Esophagus squamous epithelium (tissue), 5 donors: ENCODE data around the gene PTPRM. TPM values are rescaled to one million over a fixed set of nuclear protein-coding genes. Genes with fewer than 3 reads are reported as not detected.

Experiments
- DNase-seq: peaks from one replicate; lab custom pipeline; 2025; lab: John Stamatoyannopoulos, UW
- H3K27ac ChIP-seq, 4 donors: fragments of 200-600 bp; sonication (generic); one replicate each; pipeline ENCODE4 v1.5.1; 2016 to 2019; ENCODE audit warnings: mild to moderate bottlenecking in 1 of 4
- H3K27me3 ChIP-seq, 4 donors: fragments of 200-600 bp; sonication (generic); 1 replicate in 3 of 4; 2 replicates in 1 of 4; pipeline versions ENCODE4 v1.5.1 to v1.6.0; 2017 to 2021; ENCODE audit warnings: antibody characterized with exemption in 1 of 4
- H3K36me3 ChIP-seq, 3 donors: fragments of 200-600 bp; sonication (generic); one replicate each; pipeline ENCODE4 v1.5.1; 2016 to 2019
- H3K4me1 ChIP-seq, 3 donors: fragments of 200-600 bp; sonication (generic); one replicate each; pipeline ENCODE4 v1.5.1; 2017 to 2019
- H3K4me3 ChIP-seq, 4 donors: fragments of 200-600 bp; sonication (generic); 1 replicate in 3 of 4; 2 replicates in 1 of 4; pipeline ENCODE4 v1.5.1; 2016 to 2019; ENCODE audit warnings: mild to moderate bottlenecking in 2 of 4, moderate library complexity in 1 of 4
- H3K9me3 ChIP-seq, 3 donors: fragments of 200-600 bp; sonication (generic); one replicate each; pipeline ENCODE4 v1.5.1; 2016 to 2019
- POLR2A ChIP-seq, 4 donors: fragments of 450-650 bp; IDR thresholded peaks; one replicate each; pipeline ENCODE4 v1.6.1; 2017; ENCODE audit warnings: antibody characterized with exemption in 4 of 4, mild to moderate bottlenecking in 4 of 4, moderate library complexity in 3 of 4
- WGBS, 2 donors: methylation state at CpG; one replicate each; pipeline ENCODE4 v1.1.5; 2018; 5-methylcytosine and 5-hydroxymethylcytosine counted together
- intact Hi-C: fragments of 100-400 bp; cut with DNase I; formaldehyde crosslinking; loops from one replicate; pipeline ENCODE4 v1.15.0; 2022
- total RNA-seq, 4 donors: library from RNA; depleted of rRNA; stranded (reverse); fragments of >200 nt; gene quantifications; one replicate each; pipeline ENCODE4 v1.1.0, GENCODE V29; 2016
- TF ChIP-seq, protein P1 (sequence below), 6 experiments: fragments of 450-650 bp in 4 of 6; fragments of 200-600 bp in 2 of 6; sonication (generic) in 2 of 6; IDR thresholded peaks; one replicate each; pipeline ENCODE4 v1.5.1; 2016 to 2019; ENCODE audit warnings: antibody characterized with exemption in 6 of 6, mild to moderate bottlenecking in 4 of 6, moderate library complexity in 4 of 6
- donor health status: DM: yes; HTN: yes; CAD: no.

PTPRM gene
- total RNA-seq, 4 donors from 2014 or later = 6.5 to 38.7 (median 11.1) TPM

DNA sequence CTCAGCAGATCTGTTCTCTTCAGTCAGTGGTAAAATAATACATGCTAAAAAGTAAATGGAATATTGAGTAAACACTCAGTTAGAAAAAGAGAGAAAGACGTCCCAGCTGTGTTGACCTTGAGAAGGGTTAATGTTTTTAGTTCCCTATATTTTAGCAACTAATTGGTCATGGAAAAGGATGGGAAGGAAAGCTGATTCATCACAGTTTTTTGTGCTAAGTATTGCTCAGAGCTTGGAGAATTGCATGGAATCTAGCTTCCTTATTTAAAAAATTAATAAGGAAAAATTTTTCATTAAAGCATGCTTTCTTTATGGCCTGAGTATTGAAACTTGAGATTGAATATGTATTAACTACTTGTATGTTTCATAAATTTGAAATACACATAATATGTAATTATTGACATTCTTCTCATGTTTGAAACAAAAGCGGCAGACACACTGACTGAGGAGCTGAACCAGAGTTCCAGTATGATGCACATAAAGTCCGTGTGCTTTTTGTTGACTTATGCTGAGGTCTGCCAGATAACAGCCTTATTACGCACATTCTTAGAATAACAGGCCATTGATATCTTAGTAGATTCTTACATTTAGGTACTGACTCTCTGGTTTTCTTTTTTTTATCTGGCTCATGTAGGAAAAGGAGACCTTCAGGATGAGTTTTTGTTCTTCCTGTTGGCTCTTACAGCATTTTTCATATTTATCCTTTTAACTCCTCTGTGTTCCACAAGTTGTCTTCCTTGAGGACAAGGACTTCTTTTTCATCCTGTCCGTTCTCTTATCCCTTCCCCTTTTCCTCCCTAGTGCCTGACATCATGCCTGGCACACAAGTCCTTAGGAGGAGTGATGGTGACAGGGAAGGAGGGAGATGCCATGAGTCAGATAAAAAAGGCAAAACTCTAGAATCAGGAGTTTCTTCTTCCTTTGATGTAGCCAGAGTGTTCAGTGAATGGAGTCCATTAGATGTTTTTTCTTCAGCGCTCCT, 194.1 kb downstream of the PTPRM start:
- DNase-seq = no peak
- H3K27ac ChIP-seq = no peak overlapping the region
- no peaks in the 10 kb centered on the region for H3K27me3 ChIP-seq
- H3K9me3 ChIP-seq = no peaks in the 10 kb centered on the region
- WGBS, 2 donors = 74 to 77% methylated on average over 6 of the region's 6 CpGs
- intact Hi-C loops = no loop called here
- no peak for TF ChIP-seq POLR2A (IDR thresholded peaks at IDR 0.05)
- TF ChIP-seq, protein P1, sequence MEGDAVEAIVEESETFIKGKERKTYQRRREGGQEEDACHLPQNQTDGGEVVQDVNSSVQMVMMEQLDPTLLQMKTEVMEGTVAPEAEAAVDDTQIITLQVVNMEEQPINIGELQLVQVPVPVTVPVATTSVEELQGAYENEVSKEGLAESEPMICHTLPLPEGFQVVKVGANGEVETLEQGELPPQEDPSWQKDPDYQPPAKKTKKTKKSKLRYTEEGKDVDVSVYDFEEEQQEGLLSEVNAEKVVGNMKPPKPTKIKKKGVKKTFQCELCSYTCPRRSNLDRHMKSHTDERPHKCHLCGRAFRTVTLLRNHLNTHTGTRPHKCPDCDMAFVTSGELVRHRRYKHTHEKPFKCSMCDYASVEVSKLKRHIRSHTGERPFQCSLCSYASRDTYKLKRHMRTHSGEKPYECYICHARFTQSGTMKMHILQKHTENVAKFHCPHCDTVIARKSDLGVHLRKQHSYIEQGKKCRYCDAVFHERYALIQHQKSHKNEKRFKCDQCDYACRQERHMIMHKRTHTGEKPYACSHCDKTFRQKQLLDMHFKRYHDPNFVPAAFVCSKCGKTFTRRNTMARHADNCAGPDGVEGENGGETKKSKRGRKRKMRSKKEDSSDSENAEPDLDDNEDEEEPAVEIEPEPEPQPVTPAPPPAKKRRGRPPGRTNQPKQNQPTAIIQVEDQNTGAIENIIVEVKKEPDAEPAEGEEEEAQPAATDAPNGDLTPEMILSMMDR (IDR thresholded peaks at IDR 0.05) = no peak
- H3K36me3 ChIP-seq = no peaks in the 10 kb centered on the region
- H3K4me1 ChIP-seq = no peaks in the 10 kb centered on the region
- H3K4me3 ChIP-seq = no peak overlapping the region

DNA sequence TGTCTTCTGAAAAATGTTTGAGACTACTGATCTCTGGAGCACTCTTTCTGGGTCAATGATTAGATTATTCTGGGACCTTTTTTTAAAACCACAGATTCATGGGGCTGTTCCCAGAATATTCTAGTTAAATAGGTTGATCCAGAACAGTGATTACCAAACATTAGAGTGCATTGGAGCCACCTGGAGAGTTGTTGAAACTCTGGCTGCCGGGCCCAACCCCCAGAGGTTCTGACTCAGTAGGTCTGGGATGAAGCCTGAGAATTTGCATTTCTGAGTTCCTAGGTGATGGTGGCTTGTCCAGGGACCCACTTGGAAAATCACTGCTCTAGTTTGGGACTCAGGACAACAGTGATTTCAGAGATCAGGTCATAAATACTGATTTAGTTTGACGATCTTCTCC, 197.3 kb downstream of the PTPRM start:
- no peak for TF ChIP-seq POLR2A (IDR thresholded peaks at IDR 0.05)
- TF ChIP-seq, protein P1 (IDR thresholded peaks at IDR 0.05) = no peak
- intact Hi-C loops = no loop called here
- no peak overlapping the region for H3K4me3 ChIP-seq
- no peaks in the 10 kb centered on the region for H3K9me3 ChIP-seq
- no peak for DNase-seq
- WGBS, 2 donors = 72 to 90% methylated on average over 2 of the region's 2 CpGs
- no peaks in the 10 kb centered on the region for H3K4me1 ChIP-seq
- H3K27me3 ChIP-seq = no peaks in the 10 kb centered on the region
- no peak overlapping the region for H3K27ac ChIP-seq
- H3K36me3 ChIP-seq = no peaks in the 10 kb centered on the region

DNA sequence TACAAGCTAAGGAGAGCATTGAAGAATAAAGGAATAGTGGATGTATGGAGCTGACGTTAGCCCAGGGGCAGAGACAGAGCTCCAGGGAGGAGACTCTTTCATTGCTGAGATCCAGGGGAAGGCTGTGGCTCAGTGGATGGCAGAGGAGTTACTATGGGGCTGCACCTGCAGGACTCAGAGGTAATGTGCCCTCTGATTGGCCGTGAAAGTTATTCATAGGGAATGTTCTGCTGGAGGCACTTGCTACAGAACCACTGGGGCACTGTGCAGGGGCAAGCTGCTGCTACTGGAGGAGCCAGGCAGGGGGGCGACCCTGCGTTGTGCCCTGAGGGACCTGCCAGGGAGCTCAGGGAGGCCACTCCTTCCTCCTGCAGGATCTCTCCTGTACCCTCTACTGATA, 199.2 kb downstream of the PTPRM start:
- H3K4me1 ChIP-seq = no peaks in the 10 kb centered on the region
- no peaks in the 10 kb centered on the region for H3K9me3 ChIP-seq
- no peaks in the 10 kb centered on the region for H3K27me3 ChIP-seq
- intact Hi-C loops = no loop called here
- 70 to 82% methylated on average over 3 to 4 of the region's 4 CpGs for WGBS, 2 donors
- H3K36me3 ChIP-seq = no peaks in the 10 kb centered on the region
- DNase-seq = no peak
- no peak overlapping the region for H3K4me3 ChIP-seq
- H3K27ac ChIP-seq = no peak overlapping the region
- TF ChIP-seq, protein P1 (IDR thresholded peaks at IDR 0.05) = no peak
- TF ChIP-seq POLR2A (IDR thresholded peaks at IDR 0.05) = no peak

DNA sequence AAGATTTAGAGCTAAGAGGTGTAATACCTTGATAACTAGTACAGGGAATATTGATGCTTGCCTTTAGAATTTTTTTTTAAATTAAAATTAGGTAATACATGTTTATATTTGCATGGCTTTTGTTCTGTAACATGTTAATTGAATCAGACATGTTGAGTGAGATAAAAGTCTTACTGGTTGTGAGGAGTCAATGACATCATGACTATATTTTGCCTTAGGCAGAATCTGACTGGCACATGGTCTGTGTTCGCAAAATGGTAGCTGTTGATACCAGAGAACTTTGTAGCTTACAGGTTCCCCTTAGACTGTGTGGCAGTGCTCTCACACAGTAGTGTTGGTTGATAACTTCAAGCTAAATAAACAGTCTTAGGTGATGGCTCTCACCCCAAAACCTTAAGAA, 199.7 kb downstream of the PTPRM start:
- DNase-seq = no peak
- Histone ChIP-seq H3K4me3 (no peak overlapping the region), H3K9me3 (no peaks in the 10 kb centered on the region), H3K27ac (no peak overlapping the region), H3K27me3 (no peaks in the 10 kb centered on the region), H3K36me3 (no peaks in the 10 kb centered on the region), H3K4me1 (no peaks in the 10 kb centered on the region)
- no peak for TF ChIP-seq POLR2A (IDR thresholded peaks at IDR 0.05)
- TF ChIP-seq, protein P1 (IDR thresholded peaks at IDR 0.05) = no peak
- intact Hi-C loops = no loop called here
- 72 to 88% methylated on average over 1 of the region's 1 CpG for WGBS, 2 donors

DNA sequence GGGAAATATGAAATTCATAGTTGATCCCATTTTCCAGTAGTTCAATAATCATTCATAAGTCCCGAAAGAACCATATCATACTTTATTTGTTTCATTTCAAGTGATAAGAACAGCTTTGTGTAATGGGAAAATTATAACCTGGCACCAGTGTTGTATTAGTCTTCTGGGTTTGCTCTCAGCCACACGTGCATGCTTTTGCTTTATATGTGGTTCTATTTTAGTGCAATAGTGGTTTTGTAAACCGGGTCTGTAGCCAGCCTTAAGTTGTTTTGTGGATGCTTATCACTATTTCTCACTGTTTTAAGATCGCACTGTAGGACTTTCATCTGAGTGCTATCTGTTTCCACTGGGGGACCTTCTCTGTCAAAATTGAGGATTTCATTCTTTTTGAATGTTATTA, 203.8 kb downstream of the PTPRM start:
- Histone ChIP-seq H3K9me3 (no peaks in the 10 kb centered on the region), H3K4me1 (no peaks in the 10 kb centered on the region), H3K36me3 (no peaks in the 10 kb centered on the region), H3K4me3 (no peak overlapping the region), H3K27ac (no peak overlapping the region), H3K27me3 (no peaks in the 10 kb centered on the region)
- no peak for TF ChIP-seq POLR2A (IDR thresholded peaks at IDR 0.05)
- TF ChIP-seq, protein P1 (IDR thresholded peaks at IDR 0.05) = no peak
- no peak for DNase-seq
- intact Hi-C loops = no loop called here
- WGBS, 2 donors = 55 to 73% methylated on average over 4 of the region's 4 CpGs
